Neural crest cell (in vitro differentiated cells): ENCODE measurements around the gene CD19. TPM values are rescaled to one million over a fixed set of nuclear protein-coding genes. Genes with fewer than 3 reads are reported as not detected.
"Not testable (repeated sequence)": the region's sequence is repeated elsewhere in the genome, so short reads cannot be mapped to it uniquely, and the experiment has no call there.

Experiments used
- DNase-seq: peaks from one replicate; pipeline ENCODE4 v3.0.0; 2021; ENCODE audit warnings: low read depth, mixed read lengths, low spot score
- H3K27ac Mint-ChIP-seq: one replicate; pipeline ENCODE4 v1.8.0; 2021; ENCODE audit warnings: mild to moderate bottlenecking, mixed read lengths; ENCODE audit not compliant: unreplicated experiment
- H3K27me3 Mint-ChIP-seq: 2 replicates; pipeline ENCODE4 v1.8.0; 2021; ENCODE audit warnings: low read depth, mild to moderate bottlenecking, mixed read lengths
- H3K36me3 Mint-ChIP-seq: 2 replicates; pipeline ENCODE4 v1.8.0; 2021; ENCODE audit warnings: low read depth, mild to moderate bottlenecking, mixed read lengths
- H3K4me1 Mint-ChIP-seq: 2 replicates; pipeline ENCODE4 v1.8.0; 2021; ENCODE audit warnings: mixed read lengths
- H3K4me3 Mint-ChIP-seq: one replicate; pipeline ENCODE4 v1.8.0; 2021; ENCODE audit warnings: mild to moderate bottlenecking, mixed read lengths
- H3K9me3 Mint-ChIP-seq: 2 replicates; pipeline ENCODE4 v1.8.0; 2021; ENCODE audit warnings: mixed read lengths
- CTCF ChIP-seq: fragments of 200-600 bp; sonication (generic); conservative IDR thresholded peaks from 2 replicates; pipeline ENCODE4 v1.5.0; 2021; ENCODE audit warnings: antibody characterized with exemption, mild to moderate bottlenecking
- total RNA-seq: library from RNA; stranded (reverse); gene quantifications from 2 replicates; pipeline ENCODE4 v1.2.1, GENCODE V29; 2021

Gene CD19
- total RNA-seq, 1 donor from 2014 or later = not detected

- peaks cover 7% of the 10 kb centered on the region for H3K27me3 Mint-ChIP-seq
- H3K27ac Mint-ChIP-seq = no peak overlapping the region
- H3K4me1 Mint-ChIP-seq = peaks cover 26% of the 10 kb centered on the region
- no peak for DNase-seq
- TF ChIP-seq CTCF = no peak
- no peaks in the 10 kb centered on the region for H3K9me3 Mint-ChIP-seq
- peaks cover 6% of the 10 kb centered on the region for H3K36me3 Mint-ChIP-seq
- H3K4me3 Mint-ChIP-seq = peak overlapping the region; percentile 98
These were observed 19.7 kb downstream of the CD19 start for GRCh38 chr16:28951410-28951943.

DNA sequence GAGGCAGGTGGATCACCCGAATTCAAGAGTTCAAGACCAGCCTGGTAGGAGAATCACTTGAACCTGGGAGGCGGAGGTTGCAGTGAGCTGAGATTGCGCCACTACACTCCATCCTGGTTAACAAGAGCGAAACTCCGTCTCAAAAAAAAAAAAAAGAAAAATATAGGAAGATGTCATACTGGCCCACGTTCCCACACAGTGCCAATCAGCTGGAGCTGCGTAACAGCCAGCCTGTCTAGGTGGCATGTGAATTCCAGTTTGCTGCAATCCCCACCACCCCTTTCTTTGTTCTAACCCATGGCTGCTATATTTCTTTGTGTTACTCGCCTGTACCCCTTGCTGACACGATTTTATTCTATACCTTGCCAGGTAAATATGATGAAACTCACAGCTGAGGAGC lies 26.4 kb downstream of the CD19 start:
- H3K4me1 Mint-ChIP-seq = no peaks in the 10 kb centered on the region
- no peak overlapping the region for H3K27ac Mint-ChIP-seq
- H3K36me3 Mint-ChIP-seq = peaks cover 14% of the 10 kb centered on the region
- no peak for TF ChIP-seq CTCF
- H3K4me3 Mint-ChIP-seq = no peak overlapping the region
- no peak for DNase-seq
- H3K9me3 Mint-ChIP-seq = no peaks in the 10 kb centered on the region
- no peaks in the 10 kb centered on the region for H3K27me3 Mint-ChIP-seq

GRCh38 chr16:28958836-28959235 lies 27.1 kb downstream of the CD19 start:
- Mint-ChIP-seq H3K9me3 (no peaks in the 10 kb centered on the region), H3K27me3 (no peaks in the 10 kb centered on the region), H3K36me3 (peaks cover 14% of the 10 kb centered on the region), H3K27ac (no peak overlapping the region), H3K4me3 (no peak overlapping the region), H3K4me1 (no peaks in the 10 kb centered on the region)
- no peak for DNase-seq
- no peak for TF ChIP-seq CTCF

DNA sequence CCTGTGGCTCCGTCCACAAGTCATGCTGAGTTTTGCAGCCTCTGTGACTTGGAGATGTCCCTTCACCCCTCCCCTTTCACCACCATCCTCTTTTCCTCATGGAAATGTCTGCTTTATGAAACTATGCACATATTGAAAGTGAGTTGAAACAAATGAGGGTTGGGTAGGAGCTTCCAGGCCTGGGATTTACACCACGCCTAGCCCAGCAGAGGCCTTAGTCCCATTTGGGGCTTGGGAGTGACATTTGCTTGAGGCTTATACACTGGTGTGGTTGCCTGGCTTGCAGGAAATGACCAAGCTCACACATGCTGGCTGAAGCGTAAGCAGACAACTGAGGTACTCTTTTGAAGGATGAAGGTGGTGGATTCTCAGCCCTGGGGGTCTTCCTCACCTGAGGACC lies 32.3 kb downstream of the CD19 start:
- H3K27me3 Mint-ChIP-seq = no peaks in the 10 kb centered on the region
- H3K9me3 Mint-ChIP-seq = no peaks in the 10 kb centered on the region
- H3K4me1 Mint-ChIP-seq = no peaks in the 10 kb centered on the region
- no peak overlapping the region for H3K27ac Mint-ChIP-seq
- TF ChIP-seq CTCF = no peak
- peaks cover 9% of the 10 kb centered on the region for H3K36me3 Mint-ChIP-seq
- no peak for DNase-seq
- H3K4me3 Mint-ChIP-seq = no peak overlapping the region

DNA sequence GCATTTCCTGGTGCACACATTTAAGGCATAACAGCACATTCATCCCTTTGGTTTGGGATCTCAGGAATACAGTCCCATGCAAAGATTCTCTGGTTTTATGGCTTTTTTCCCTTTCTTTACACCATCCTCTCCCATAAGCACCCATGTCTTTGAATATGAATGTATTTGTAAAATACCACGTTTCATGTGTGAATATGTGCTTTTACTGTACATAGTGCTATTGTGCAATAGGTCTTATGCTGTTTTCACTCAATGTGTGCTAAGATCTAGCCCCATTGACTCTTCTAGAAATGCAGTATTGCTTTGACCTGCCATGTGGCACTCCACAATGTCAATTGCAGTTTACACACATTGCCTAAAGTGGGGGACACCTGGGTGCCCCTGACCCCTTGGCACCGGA lies 32.7 kb downstream of the CD19 start:
- no peak overlapping the region for H3K27ac Mint-ChIP-seq
- H3K27me3 Mint-ChIP-seq = no peaks in the 10 kb centered on the region
- no peak for TF ChIP-seq CTCF
- H3K4me3 Mint-ChIP-seq = no peak overlapping the region
- H3K4me1 Mint-ChIP-seq = no peaks in the 10 kb centered on the region
- DNase-seq = no peak
- H3K9me3 Mint-ChIP-seq = no peaks in the 10 kb centered on the region
- peaks cover 9% of the 10 kb centered on the region for H3K36me3 Mint-ChIP-seq

DNA sequence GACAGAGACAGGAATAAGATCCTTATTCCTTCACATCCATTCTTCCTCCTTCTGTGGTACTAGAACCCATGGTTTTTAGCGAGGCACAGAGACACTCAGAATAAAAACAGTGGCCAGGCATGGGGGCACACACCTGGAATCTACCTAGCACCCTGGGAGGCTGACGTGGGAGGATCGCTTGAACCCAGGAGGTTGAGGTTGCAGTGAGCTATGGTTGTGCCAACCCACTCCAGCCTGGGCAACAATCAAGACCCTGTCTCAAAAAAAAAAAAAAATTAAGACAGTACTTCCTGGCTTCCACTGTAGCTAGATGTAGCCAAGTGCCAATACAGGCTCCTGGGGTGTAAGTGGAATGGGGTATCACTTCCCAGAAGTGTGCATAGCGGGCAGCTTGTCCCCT lies 35.4 kb downstream of the CD19 start:
- DNase-seq = no peak
- H3K4me1 Mint-ChIP-seq = no peaks in the 10 kb centered on the region
- H3K36me3 Mint-ChIP-seq = peaks cover 3% of the 10 kb centered on the region
- no peak overlapping the region for H3K4me3 Mint-ChIP-seq
- no peak overlapping the region for H3K27ac Mint-ChIP-seq
- H3K27me3 Mint-ChIP-seq = no peaks in the 10 kb centered on the region
- TF ChIP-seq CTCF = no peak
- H3K9me3 Mint-ChIP-seq = no peaks in the 10 kb centered on the region

DNA sequence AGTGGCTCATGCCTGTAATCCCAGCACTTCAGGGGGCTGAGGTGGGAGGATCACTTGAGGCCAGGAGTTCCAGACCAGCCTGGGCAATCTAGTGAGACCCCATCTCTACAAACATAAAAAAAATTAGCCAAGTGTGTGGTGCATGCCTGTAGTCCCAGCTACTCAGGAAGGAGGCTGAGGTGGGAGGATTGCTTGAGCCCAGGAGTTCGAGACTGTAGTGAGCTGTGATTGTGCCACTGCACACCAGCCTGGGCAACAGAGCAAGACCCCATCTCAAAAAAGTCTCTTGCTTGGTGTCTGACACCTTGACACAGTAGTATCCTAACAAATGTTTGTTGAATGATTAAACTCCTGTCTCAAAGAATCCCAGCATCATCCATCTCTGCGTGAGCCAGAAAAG lies 37.9 kb downstream of the CD19 start:
- not testable (repeated sequence) for H3K4me3 Mint-ChIP-seq, H3K27me3 Mint-ChIP-seq, H3K4me1 Mint-ChIP-seq, H3K27ac Mint-ChIP-seq, H3K9me3 Mint-ChIP-seq, DNase-seq, H3K36me3 Mint-ChIP-seq
